Esophagus squamous epithelium (tissue), 4 donors: ENCODE measurements around the gene YES1.

ENCODE experiments used
- POLR2A ChIP-seq, 4 donors: fragments of 450-650 bp; IDR thresholded peaks; one replicate each; pipeline ENCODE4 v1.6.1; 2017; ENCODE audit warnings: antibody characterized with exemption in 4 of 4, mild to moderate bottlenecking in 4 of 4, moderate library complexity in 3 of 4
- TF ChIP-seq, protein P1 (sequence below), 6 experiments: fragments of 450-650 bp in 4 of 6; fragments of 200-600 bp in 2 of 6; sonication (generic) in 2 of 6; IDR thresholded peaks; one replicate each; pipeline ENCODE4 v1.5.1; 2016 to 2019; ENCODE audit warnings: antibody characterized with exemption in 6 of 6, mild to moderate bottlenecking in 4 of 6, moderate library complexity in 4 of 6

DNA sequence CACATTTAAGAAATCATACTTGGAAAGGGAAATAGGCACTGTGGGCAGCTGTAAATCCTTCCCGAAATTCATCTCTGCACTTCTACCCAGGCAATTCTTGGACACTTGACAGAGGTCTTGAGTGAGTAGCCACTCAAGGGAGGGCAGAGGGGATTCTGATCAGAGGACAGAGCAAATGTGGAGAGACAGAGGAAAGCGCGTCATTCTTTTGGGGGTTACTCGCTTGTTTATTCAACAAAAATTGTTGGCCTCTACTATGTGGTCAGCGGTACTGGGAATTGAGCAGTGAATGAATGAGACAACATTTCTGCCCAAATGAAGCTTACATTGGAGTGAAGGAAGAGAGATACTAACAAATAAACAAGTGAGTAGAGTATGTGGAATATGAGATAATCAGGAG lies 41.4 kb upstream of the YES1 start:
- TF ChIP-seq, protein P1, sequence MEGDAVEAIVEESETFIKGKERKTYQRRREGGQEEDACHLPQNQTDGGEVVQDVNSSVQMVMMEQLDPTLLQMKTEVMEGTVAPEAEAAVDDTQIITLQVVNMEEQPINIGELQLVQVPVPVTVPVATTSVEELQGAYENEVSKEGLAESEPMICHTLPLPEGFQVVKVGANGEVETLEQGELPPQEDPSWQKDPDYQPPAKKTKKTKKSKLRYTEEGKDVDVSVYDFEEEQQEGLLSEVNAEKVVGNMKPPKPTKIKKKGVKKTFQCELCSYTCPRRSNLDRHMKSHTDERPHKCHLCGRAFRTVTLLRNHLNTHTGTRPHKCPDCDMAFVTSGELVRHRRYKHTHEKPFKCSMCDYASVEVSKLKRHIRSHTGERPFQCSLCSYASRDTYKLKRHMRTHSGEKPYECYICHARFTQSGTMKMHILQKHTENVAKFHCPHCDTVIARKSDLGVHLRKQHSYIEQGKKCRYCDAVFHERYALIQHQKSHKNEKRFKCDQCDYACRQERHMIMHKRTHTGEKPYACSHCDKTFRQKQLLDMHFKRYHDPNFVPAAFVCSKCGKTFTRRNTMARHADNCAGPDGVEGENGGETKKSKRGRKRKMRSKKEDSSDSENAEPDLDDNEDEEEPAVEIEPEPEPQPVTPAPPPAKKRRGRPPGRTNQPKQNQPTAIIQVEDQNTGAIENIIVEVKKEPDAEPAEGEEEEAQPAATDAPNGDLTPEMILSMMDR (IDR thresholded peaks at IDR 0.05), result no peak
- no peak for TF ChIP-seq POLR2A (IDR thresholded peaks at IDR 0.05)
